HepG2 (cell line): ENCODE results near the gene BPIFB6. TPM values are rescaled to one million over a fixed set of nuclear protein-coding genes. Genes with fewer than 3 reads are reported as not detected.
A peak's percentile ranks its signal among the peaks of the same experiment; 100 is the strongest.

Source experiments
- ATAC-seq: fragments of 200-7000 bp; cut with Tn5 transposase; 3 replicates; pipeline ENCODE4 v1.9.1; 2020; ENCODE audit warnings: mild to moderate bottlenecking, moderate library complexity
- BruUV-seq: library from RNA; stranded (reverse); fragments of 400-500 nt; replicated peaks from 2 replicates; lab custom pipeline; 2021; lab: Mats Ljungman, UMichigan
- CTCF ChIA-PET: fragments of 300-600 bp; formaldehyde crosslinking; extraction: SDS; loops from one replicate; lab custom pipeline; 2021; ENCODE audit warnings: low total read pairs, inconsistent platforms, low intra/inter-chr PET ratio; lab: Yijun Ruan, JAX
- POLR2A ChIA-PET: fragments of 350-600 bp; sonication (Branson Sonifier 250); formaldehyde crosslinking; loops from one replicate; lab custom pipeline; 2020; ENCODE audit warnings: antibody characterized with exemption, inconsistent platforms; lab: Yijun Ruan, JAX
- DNase-seq: peaks from one replicate; pipeline ENCODE4 v3.0.0-alpha.2; 2015; ENCODE audit warnings: low spot score
- FAIRE-seq: peaks from 3 replicates; lab custom pipeline; 2011; peaks lifted over from hg19 to GRCh38; lab: Jason Lieb, UNC
- H2AFZ ChIP-seq: one replicate; pipeline ENCODE4 v1.6.1; 2011; ENCODE audit warnings: low read length, inconsistent platforms
- H3K27ac ChIP-seq: fragments of 300-600 bp; 3 replicates; pipeline ENCODE4 v1.8.0; 2011; ENCODE audit warnings: mixed run types, mild to moderate bottlenecking, mixed read lengths, low read length, inconsistent platforms; ENCODE audit not compliant: insufficient read depth; ENCODE audit errors: extremely low read length
- H3K27me3 ChIP-seq, 2 experiments: fragments of 200-600 bp in 1 of 2; 2 replicates in 1 of 2; 3 replicates in 1 of 2; pipeline versions ENCODE4 v1.6.0 to v1.8.0; 2011; ENCODE audit warnings: low read length in 2 of 2, mild to moderate bottlenecking in 2 of 2, moderate library complexity in 2 of 2, inconsistent platforms in 1 of 2; ENCODE audit not compliant: insufficient read depth in 2 of 2, control insufficient read depth in 1 of 2
- H3K36me3 ChIP-seq, 2 experiments: fragments of 200-600 bp in 1 of 2; replicated peaks in 1 of 2; 2 replicates in 1 of 2; 3 replicates in 1 of 2; pipeline versions ENCODE4 v1.5.1 to v1.8.0; 2011; ENCODE audit warnings: low read length in 2 of 2, inconsistent platforms in 1 of 2; ENCODE audit not compliant: insufficient read depth in 2 of 2, control insufficient read depth in 1 of 2
- H3K4me1 ChIP-seq: 2 replicates; pipeline ENCODE4 v1.5.1; 2012; ENCODE audit warnings: low read length, inconsistent platforms; ENCODE audit not compliant: insufficient read depth
- H3K4me2 ChIP-seq: 2 replicates; pipeline ENCODE4 v1.6.0; 2011; ENCODE audit warnings: low read depth, low read length, inconsistent platforms
- H3K4me3 ChIP-seq, 3 experiments: fragments of 200-600 bp in 1 of 3; sonication (generic), shearing (Covaris generic) in 1 of 3; replicated peaks in 1 of 3; 2 replicates each; pipeline ENCODE4 v1.5.1; 2011 to 2016; ENCODE audit warnings: low read length in 3 of 3, inconsistent platforms in 2 of 3, low read depth in 2 of 3, mild to moderate bottlenecking in 2 of 3, control low read depth in 1 of 3, mixed read lengths in 1 of 3; ENCODE audit not compliant: insufficient read depth in 1 of 3
- H3K79me2 ChIP-seq: one replicate; pipeline ENCODE4 v1.6.1; 2011; ENCODE audit warnings: low read length, inconsistent platforms; ENCODE audit not compliant: insufficient read depth
- H3K9ac ChIP-seq: 2 replicates; pipeline ENCODE4 v1.6.0; 2011; ENCODE audit warnings: mild to moderate bottlenecking, low read depth, low read length, inconsistent platforms; ENCODE audit not compliant: insufficient read depth
- H3K9me3 ChIP-seq: 2 replicates; pipeline ENCODE4 v1.5.1; 2012; ENCODE audit warnings: mild to moderate bottlenecking, low read length
- H4K20me1 ChIP-seq: 2 replicates; pipeline ENCODE4 v1.6.0; 2011; ENCODE audit warnings: inconsistent platforms, mild to moderate bottlenecking, low read length, moderate library complexity; ENCODE audit not compliant: insufficient read depth
- FIP1L1 ChIP-seq: fragments of 200-400 bp; formaldehyde crosslinking; IDR thresholded peaks from 2 replicates; pipeline ENCODE4 v1.6.1; 2018; ENCODE audit warnings: low read depth, mild to moderate bottlenecking, low read length, moderate library complexity, borderline replicate concordance; ENCODE audit not compliant: insufficient read depth
- FOXA3 ChIP-seq: IDR thresholded peaks from 2 replicates; pipeline ENCODE4 v1.6.1; 2016; ENCODE audit warnings: missing genetic modification reagents, missing compliant biosample characterization
- MAF1 ChIP-seq: sonication (generic); formaldehyde crosslinking; IDR thresholded peaks from 2 replicates; pipeline ENCODE4 v1.5.0; 2020; ENCODE audit warnings: missing genetic modification reagents, borderline replicate concordance
- MAFF ChIP-seq: IDR thresholded peaks from 2 replicates; pipeline ENCODE4 v1.6.1; 2011; ENCODE audit warnings: low read depth, low read length, improper control_type of control experiment
- PBX3 ChIP-seq: sonication (generic); formaldehyde crosslinking; IDR thresholded peaks from 2 replicates; pipeline ENCODE4 v1.8.1; 2023; ENCODE audit warnings: missing genetic modification reagents, inconsistent platforms, borderline replicate concordance
- ZNF547 ChIP-seq: sonication (generic); formaldehyde crosslinking; IDR thresholded peaks from 2 replicates; pipeline ENCODE4 v1.5.1; 2020; ENCODE audit warnings: mild to moderate bottlenecking, missing genetic modification reagents
- ZNF580 ChIP-seq: IDR thresholded peaks from 2 replicates; pipeline ENCODE4 v1.6.1; 2016; ENCODE audit warnings: low read depth, borderline replicate concordance
- WGBS: methylation state at CpG from one replicate; pipeline ENCODE4 v1.1.6; 2017; ENCODE audit warnings: low lambda C conversion rate; 5-methylcytosine and 5-hydroxymethylcytosine counted together
- in situ Hi-C: cut with HindIII; loops from 2 replicates; pipeline ENCODE4 v1.10.0; 2017; ENCODE audit warnings: low pct_unique_long_range_greater_than_20kb; ENCODE audit not compliant: extremely low pct_ligation_motif_present
- intact Hi-C: fragments of 100-400 bp; cut with micrococcal nuclease; formaldehyde crosslinking; loops from one replicate; pipeline ENCODE4 v1.10.0; 2022; ENCODE audit not compliant: unreplicated experiment
- polyA plus RNA-seq, 8 experiments: library from polyadenylated mRNA; depleted of rRNA in 3 of 8; stranded (reverse) in 7 of 8; unstranded in 1 of 8; fragments of >200 nt; fragmentation: Illumina TruSeq in 4 of 8; extraction: Trizol in 4 of 8; gene quantifications; 2 replicates each; pipeline versions ENCODE4 v1.2.1 to v1.2.3, GENCODE V29; 2011 to 2016; ENCODE audit warnings: low read depth in 4 of 8, missing spikeins in 1 of 8, mixed read lengths in 1 of 8; ENCODE audit not compliant: insufficient read depth in 1 of 8
- total RNA-seq, 5 experiments: library from RNA; depleted of rRNA; stranded (reverse); fragments of >200 nt; fragmentation: Illumina TruSeq; extraction: Trizol; gene quantifications; 2 replicates each; pipeline ENCODE4 v1.2.3, GENCODE V29; 2016; ENCODE audit warnings: low read depth in 1 of 5

The BPIFB6 gene
- total and polyA plus RNA-seq, 2 of the 13 experiments (the other 11 are each of a cell fraction or from before 2014, with no cell fraction given): 0.13 to 1.7 TPM

GRCh38 chr20:32989507-32990283 lies 41.8 kb upstream of the BPIFB6 start (continued):
- TF ChIP-seq ZNF580 (no peak), MAFF (peak; percentile 89)

GRCh38 chr20:32990426-32990825 lies 41.0 kb upstream of the BPIFB6 start:
- BruUV-seq: no TSS peak
- Histone ChIP-seq H3K9me3 (peaks cover 8% of the 10 kb centered on the region), H3K9ac (no peak overlapping the region), H3K4me1 (no peaks in the 10 kb centered on the region), H3K4me3 (no peak overlapping the region), H2AFZ (no peak overlapping the region), H4K20me1 (no peaks in the 10 kb centered on the region), H3K36me3 (no peaks in the 10 kb centered on the region), H3K27ac (no peak overlapping the region), H3K79me2 (no peaks in the 10 kb centered on the region), H3K4me2 (no peak overlapping the region), H3K27me3 (peaks cover 0 to 43% of the 10 kb centered on the region in 2 experiments; a peak in 4 of 5 replicates)
- in situ Hi-C loops (no loop called here), intact Hi-C loops (no loop called here)
- DNase-seq (no peak), FAIRE-seq (no peak), ATAC-seq (no peak)
- no peak for TF ChIP-seq PBX3 (CRISPR knock-in tag)
- TF ChIP-seq ZNF547 (CRISPR knock-in tag): no peak
- no peak for TF ChIP-seq MAF1 (CRISPR knock-in tag)
- no peak for TF ChIP-seq FIP1L1
- TF ChIP-seq FOXA3: no peak
- 39% methylated on average over 3 of the region's 3 CpGs for WGBS
- POLR2A ChIA-PET: no interaction called here
- CTCF ChIA-PET: no interaction called here
